ENCODE results near the gene CSMD2. TPM values are rescaled to one million over a fixed set of nuclear protein-coding genes. Genes with fewer than 3 reads are reported as not detected.

Gene CSMD2
- polyA plus RNA-seq, 1 donor: 0.36 TPM

DNA sequence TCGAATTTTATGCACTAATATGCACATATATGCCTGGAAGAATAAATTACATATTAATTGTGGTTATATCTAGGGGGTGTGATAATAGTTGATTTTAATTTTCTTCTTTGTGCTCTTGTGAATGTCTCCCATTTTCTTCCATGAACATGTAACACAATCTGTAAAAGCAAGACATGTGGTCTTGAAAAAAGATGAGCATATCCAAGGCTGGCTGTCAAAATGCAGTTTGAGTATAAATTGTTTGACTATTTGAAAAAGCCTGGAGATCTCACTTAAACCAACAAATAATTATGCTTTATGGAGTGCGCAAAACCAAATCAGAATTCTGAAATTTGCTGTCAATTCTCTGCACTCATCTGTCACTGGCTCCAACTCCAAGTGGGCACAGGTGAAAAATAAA, 157.3 kb downstream of the CSMD2 start:
- no peaks in the 10 kb centered on the region for H3K4me1 ChIP-seq (ENCODE audit: control insufficient read depth, insufficient read depth, low read length)
- DNase-seq: no peak
- WGBS (ENCODE audit: insufficient coverage, low lambda C conversion rate): 60% methylated on average over 1 of the region's 2 CpGs
- H3K4me3 ChIP-seq (ENCODE audit: low read length): no peak overlapping the region
- H3K9me3 ChIP-seq (ENCODE audit: control insufficient read depth, low read depth, low read length): no peaks in the 10 kb centered on the region
- H3K36me3 ChIP-seq (ENCODE audit: control insufficient read depth, insufficient read depth, low read length): no peaks in the 10 kb centered on the region
- H3K27ac ChIP-seq (ENCODE audit: low read length): no peak overlapping the region
- H3K27me3 ChIP-seq (ENCODE audit: control insufficient read depth, insufficient read depth, low read length): no peaks in the 10 kb centered on the region

DNA sequence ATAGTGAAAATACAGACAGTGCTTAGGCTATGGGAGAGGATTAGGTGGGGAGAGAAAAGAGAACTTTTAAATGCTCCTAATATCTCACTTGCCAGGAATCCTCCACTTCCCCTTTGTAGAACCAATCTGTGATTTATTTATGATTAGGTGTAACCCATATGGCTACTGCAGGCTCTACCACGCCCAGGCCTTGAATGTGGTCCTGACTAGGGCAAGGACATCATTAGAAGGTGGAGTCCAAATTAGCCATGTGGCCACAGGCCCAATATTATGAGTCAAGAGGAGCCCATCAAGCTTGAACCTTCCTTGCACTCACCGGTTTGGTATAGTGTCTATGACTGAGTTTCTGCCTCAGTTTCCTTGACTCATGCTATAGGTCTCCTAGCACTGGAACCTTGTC, 159.7 kb downstream of the CSMD2 start:
- no peak for DNase-seq
- no peaks in the 10 kb centered on the region for H3K36me3 ChIP-seq (ENCODE audit: control insufficient read depth, insufficient read depth, low read length)
- no peaks in the 10 kb centered on the region for H3K4me1 ChIP-seq (ENCODE audit: control insufficient read depth, insufficient read depth, low read length)
- H3K27me3 ChIP-seq (ENCODE audit: control insufficient read depth, insufficient read depth, low read length): no peaks in the 10 kb centered on the region
- no CpG with 5 or more reads among the region's 2 CpGs for whole genome bisulfite sequencing (ENCODE audit: insufficient coverage, low lambda C conversion rate)
- H3K4me3 ChIP-seq (ENCODE audit: low read length): no peak overlapping the region
- H3K27ac ChIP-seq (ENCODE audit: low read length): no peak overlapping the region
- no peaks in the 10 kb centered on the region for H3K9me3 ChIP-seq (ENCODE audit: control insufficient read depth, low read depth, low read length)

DNA sequence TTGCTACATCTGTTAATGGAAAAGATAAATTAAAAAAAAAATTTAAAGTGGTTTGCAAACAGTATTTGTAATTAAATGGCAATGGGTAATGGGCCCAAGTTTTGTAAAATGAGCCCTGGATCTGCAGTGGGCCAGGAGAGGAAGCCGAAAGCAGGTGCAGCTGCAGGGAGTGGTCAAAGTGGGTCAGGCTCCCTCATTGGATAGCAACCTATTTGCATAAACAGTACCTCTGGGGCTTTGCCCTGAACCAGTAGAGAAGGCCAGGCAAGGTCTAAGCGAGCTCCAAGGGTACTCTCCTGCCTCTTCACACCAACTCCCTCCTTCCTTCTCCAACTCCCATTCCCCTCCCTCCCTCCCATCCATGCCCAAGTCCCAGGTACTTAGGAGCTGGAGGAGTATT, 162.2 kb downstream of the CSMD2 start:
- no peak overlapping the region for H3K27ac ChIP-seq (ENCODE audit: low read length)
- H3K27me3 ChIP-seq (ENCODE audit: control insufficient read depth, insufficient read depth, low read length): no peaks in the 10 kb centered on the region
- H3K4me3 ChIP-seq (ENCODE audit: low read length): no peak overlapping the region
- DNase-seq: no peak
- WGBS (ENCODE audit: insufficient coverage, low lambda C conversion rate): no CpG with 5 or more reads among the region's 2 CpGs
- H3K4me1 ChIP-seq (ENCODE audit: control insufficient read depth, insufficient read depth, low read length): no peaks in the 10 kb centered on the region
- no peaks in the 10 kb centered on the region for H3K36me3 ChIP-seq (ENCODE audit: control insufficient read depth, insufficient read depth, low read length)
- no peaks in the 10 kb centered on the region for H3K9me3 ChIP-seq (ENCODE audit: control insufficient read depth, low read depth, low read length)

DNA sequence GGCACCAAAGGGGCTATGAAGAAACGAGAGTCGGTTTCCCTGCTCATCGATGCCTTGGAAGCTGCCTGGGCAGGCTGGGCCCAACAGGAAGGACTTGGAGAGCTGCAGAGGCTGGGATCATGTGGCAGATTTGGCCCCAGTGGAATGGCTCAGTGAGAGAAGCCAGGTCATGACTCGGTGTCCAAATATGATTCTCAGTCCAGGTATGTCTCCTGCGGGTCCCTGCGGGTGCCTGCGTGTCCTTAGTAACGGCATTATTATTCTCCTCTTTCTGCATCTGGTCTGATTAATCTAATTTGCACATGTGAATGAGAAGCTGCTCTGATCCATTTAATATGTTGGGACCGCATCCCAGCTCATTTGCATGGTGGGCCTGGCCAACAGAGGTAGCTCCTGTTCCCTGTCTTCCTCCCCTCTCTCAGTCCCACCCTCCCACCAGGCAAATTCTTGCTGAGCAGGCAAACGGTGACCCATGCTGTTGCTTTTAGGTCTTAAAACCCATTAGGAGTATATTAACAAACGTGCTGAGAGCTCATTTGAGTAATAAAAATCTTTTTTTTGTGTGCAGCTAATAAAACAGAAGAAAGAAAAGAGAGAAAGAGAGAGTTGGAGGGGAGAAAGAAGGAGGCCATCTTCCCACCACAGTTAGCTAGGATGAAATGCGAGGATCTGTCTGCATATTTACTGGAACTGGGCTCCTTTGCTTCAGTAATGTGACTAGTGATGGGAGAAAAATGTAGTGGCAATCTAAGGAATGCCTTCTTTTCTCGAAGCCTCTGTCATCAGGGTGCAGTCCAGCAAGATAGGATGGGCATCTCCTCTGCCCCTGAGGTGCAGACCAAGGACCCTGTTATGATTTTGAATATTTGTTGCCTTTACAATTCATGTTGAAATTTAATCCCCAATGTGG, 167.6 kb downstream of the CSMD2 start:
- Histone ChIP-seq H3K4me1 (ENCODE audit: control insufficient read depth, insufficient read depth, low read length) (no peaks in the 10 kb centered on the region), H3K27me3 (ENCODE audit: control insufficient read depth, insufficient read depth, low read length) (no peaks in the 10 kb centered on the region), H3K27ac (ENCODE audit: low read length) (no peak overlapping the region), H3K4me3 (ENCODE audit: low read length) (no peak overlapping the region), H3K36me3 (ENCODE audit: control insufficient read depth, insufficient read depth, low read length) (no peaks in the 10 kb centered on the region), H3K9me3 (ENCODE audit: control insufficient read depth, low read depth, low read length) (no peaks in the 10 kb centered on the region)
- DNase-seq: no peak
- WGBS (ENCODE audit: insufficient coverage, low lambda C conversion rate): 52% methylated on average over 3 of the region's 13 CpGs

- H3K36me3 ChIP-seq (ENCODE audit: control insufficient read depth, insufficient read depth, low read length): no peaks in the 10 kb centered on the region
- no peaks in the 10 kb centered on the region for H3K9me3 ChIP-seq (ENCODE audit: control insufficient read depth, low read depth, low read length)
- H3K4me3 ChIP-seq (ENCODE audit: low read length): no peak overlapping the region
- no CpG with 5 or more reads among the region's 5 CpGs for WGBS (ENCODE audit: insufficient coverage, low lambda C conversion rate)
- no peaks in the 10 kb centered on the region for H3K27me3 ChIP-seq (ENCODE audit: control insufficient read depth, insufficient read depth, low read length)
- no peak for DNase-seq
- H3K4me1 ChIP-seq (ENCODE audit: control insufficient read depth, insufficient read depth, low read length): no peaks in the 10 kb centered on the region
- no peak overlapping the region for H3K27ac ChIP-seq (ENCODE audit: low read length)
Observed at GRCh38 chr1:33996281-33996680, 168.7 kb downstream of the CSMD2 start.

DNA sequence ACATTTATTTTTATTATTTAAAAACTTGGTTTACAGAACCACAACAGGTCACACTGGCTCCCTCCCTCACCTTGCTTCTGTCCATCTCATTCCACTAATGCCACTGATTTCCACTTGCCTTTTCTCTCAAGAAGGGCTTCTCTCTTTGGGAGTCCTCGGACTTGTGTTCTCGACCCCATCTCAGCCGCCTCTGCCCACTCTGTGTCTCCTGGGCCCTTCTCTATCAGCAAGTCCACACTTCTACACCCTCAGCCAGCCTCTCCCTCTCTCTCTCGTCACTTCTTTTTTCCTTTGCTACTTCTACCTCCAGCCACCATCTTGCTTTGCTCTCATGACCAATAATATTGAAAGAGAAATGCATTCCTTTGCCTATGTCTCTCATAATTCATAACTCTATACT, 171.7 kb downstream of the CSMD2 start:
- H3K27ac ChIP-seq (ENCODE audit: low read length): no peak overlapping the region
- H3K36me3 ChIP-seq (ENCODE audit: control insufficient read depth, insufficient read depth, low read length): no peaks in the 10 kb centered on the region
- H3K9me3 ChIP-seq (ENCODE audit: control insufficient read depth, low read depth, low read length): no peaks in the 10 kb centered on the region
- no peaks in the 10 kb centered on the region for H3K27me3 ChIP-seq (ENCODE audit: control insufficient read depth, insufficient read depth, low read length)
- H3K4me1 ChIP-seq (ENCODE audit: control insufficient read depth, insufficient read depth, low read length): no peaks in the 10 kb centered on the region
- no peak for DNase-seq
- 85% methylated on average over 4 of the region's 4 CpGs for WGBS (ENCODE audit: insufficient coverage, low lambda C conversion rate)
- H3K4me3 ChIP-seq (ENCODE audit: low read length): no peak overlapping the region

GRCh38 chr1:33990281-33990680, 174.7 kb downstream of the CSMD2 start:
- no peak overlapping the region for H3K27ac ChIP-seq (ENCODE audit: low read length)
- no peaks in the 10 kb centered on the region for H3K9me3 ChIP-seq (ENCODE audit: control insufficient read depth, low read depth, low read length)
- DNase-seq: no peak
- no CpG with 5 or more reads among the region's 3 CpGs for WGBS (ENCODE audit: insufficient coverage, low lambda C conversion rate)
- H3K4me1 ChIP-seq (ENCODE audit: control insufficient read depth, insufficient read depth, low read length): no peaks in the 10 kb centered on the region
- H3K27me3 ChIP-seq (ENCODE audit: control insufficient read depth, insufficient read depth, low read length): peaks cover 2% of the 10 kb centered on the region
- H3K36me3 ChIP-seq (ENCODE audit: control insufficient read depth, insufficient read depth, low read length): no peaks in the 10 kb centered on the region
- no peak overlapping the region for H3K4me3 ChIP-seq (ENCODE audit: low read length)

DNA sequence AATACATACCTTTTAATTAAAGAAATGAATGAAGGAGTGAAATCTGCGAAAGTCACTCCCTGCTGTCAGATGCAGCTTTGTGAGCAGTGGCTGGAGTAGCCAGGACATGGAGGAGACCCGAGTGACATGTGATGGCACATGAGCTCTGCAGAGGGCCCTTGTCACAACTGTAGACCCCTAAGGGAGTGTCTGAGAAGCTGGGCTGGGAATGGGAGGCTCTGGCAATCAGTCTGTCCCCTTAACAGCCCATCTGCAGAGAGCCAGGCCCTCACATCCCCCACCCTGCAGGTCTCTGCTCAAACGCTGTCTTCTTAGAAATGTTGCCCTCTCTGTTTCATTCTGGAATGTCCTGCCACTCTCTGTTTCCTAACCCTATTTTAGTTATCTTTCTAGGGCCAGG, 176.9 kb downstream of the CSMD2 start:
- peaks cover 2% of the 10 kb centered on the region for H3K27me3 ChIP-seq (ENCODE audit: control insufficient read depth, insufficient read depth, low read length)
- DNase-seq: no peak
- H3K36me3 ChIP-seq (ENCODE audit: control insufficient read depth, insufficient read depth, low read length): no peaks in the 10 kb centered on the region
- H3K4me3 ChIP-seq (ENCODE audit: low read length): no peak overlapping the region
- H3K4me1 ChIP-seq (ENCODE audit: control insufficient read depth, insufficient read depth, low read length): no peaks in the 10 kb centered on the region
- no peak overlapping the region for H3K27ac ChIP-seq (ENCODE audit: low read length)
- no CpG with 5 or more reads among the region's 3 CpGs for WGBS (ENCODE audit: insufficient coverage, low lambda C conversion rate)
- H3K9me3 ChIP-seq (ENCODE audit: control insufficient read depth, low read depth, low read length): no peaks in the 10 kb centered on the region

DNA sequence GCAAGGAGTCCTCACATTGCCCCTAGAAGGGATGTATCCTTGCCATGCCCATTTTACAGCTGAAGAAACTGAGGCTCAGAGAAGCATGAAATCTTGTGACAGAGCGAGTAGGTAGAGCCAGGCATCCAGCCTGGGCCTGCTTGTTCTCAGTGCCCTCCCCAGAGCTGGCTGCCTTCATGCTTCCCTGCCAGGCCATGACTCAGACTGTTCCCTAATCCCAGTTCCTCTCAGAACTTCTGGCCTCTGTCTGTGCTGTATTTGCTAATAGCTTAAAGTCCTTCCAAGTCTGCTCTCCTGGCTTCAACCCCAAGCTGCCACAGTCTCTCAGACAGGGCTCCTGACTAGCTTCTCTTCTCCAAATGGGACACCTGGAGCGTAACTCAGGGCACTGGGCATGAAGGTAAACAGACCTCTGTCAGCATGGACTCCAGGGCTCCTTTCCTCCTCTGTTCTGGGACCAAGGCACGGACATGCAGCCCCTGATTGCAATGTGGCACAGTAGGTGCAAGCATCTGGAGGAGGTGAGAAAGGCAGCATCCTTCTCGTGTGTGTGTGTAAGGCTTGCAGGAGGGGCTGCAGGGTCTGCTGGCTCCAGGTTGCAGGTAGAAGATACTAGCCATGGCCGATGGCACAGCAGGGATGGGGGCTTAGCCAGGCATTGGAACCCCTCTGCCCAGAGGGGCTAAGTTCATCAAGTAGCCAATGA, 178.5 kb downstream of the CSMD2 start:
- no peaks in the 10 kb centered on the region for H3K9me3 ChIP-seq (ENCODE audit: control insufficient read depth, low read depth, low read length)
- no peaks in the 10 kb centered on the region for H3K36me3 ChIP-seq (ENCODE audit: control insufficient read depth, insufficient read depth, low read length)
- no peak for DNase-seq
- no CpG with 5 or more reads among the region's 5 CpGs for WGBS (ENCODE audit: insufficient coverage, low lambda C conversion rate)
- H3K4me3 ChIP-seq (ENCODE audit: low read length): no peak overlapping the region
- H3K27me3 ChIP-seq (ENCODE audit: control insufficient read depth, insufficient read depth, low read length): peaks cover 2% of the 10 kb centered on the region
- H3K27ac ChIP-seq (ENCODE audit: low read length): no peak overlapping the region
- H3K4me1 ChIP-seq (ENCODE audit: control insufficient read depth, insufficient read depth, low read length): no peaks in the 10 kb centered on the region

- DNase-seq: no peak
- WGBS (ENCODE audit: insufficient coverage, low lambda C conversion rate): no CpG with 5 or more reads among the region's 4 CpGs
- H3K27me3 ChIP-seq (ENCODE audit: control insufficient read depth, insufficient read depth, low read length): peaks cover 2% of the 10 kb centered on the region
- H3K36me3 ChIP-seq (ENCODE audit: control insufficient read depth, insufficient read depth, low read length): no peaks in the 10 kb centered on the region
- no peaks in the 10 kb centered on the region for H3K9me3 ChIP-seq (ENCODE audit: control insufficient read depth, low read depth, low read length)
- no peak overlapping the region for H3K4me3 ChIP-seq (ENCODE audit: low read length)
- H3K4me1 ChIP-seq (ENCODE audit: control insufficient read depth, insufficient read depth, low read length): no peaks in the 10 kb centered on the region
- no peak overlapping the region for H3K27ac ChIP-seq (ENCODE audit: low read length)
Observed at GRCh38 chr1:33985656-33986055, 179.4 kb downstream of the CSMD2 start.
